Activated CD4-positive, alpha-beta T cell treated with anti-CD3 and anti-CD28 coated beads, Interleukin-2, Interleukin-6, amounts not matched to agents 100 ng/mL and 50 ng/mL, durations not matched to agents 16 hours and 8 hours (primary cell): ENCODE data around the gene TOR3A.
A peak's percentile ranks its signal among the peaks of the same experiment; 100 is the strongest.

Experiments used
- DNase-seq: peaks from one replicate; pipeline ENCODE4 v3.0.0-alpha.2; 2020

TOR3A gene

GRCh38 chr1:179077396-179077795 lies 4.5 kb upstream of the TOR3A start:
- DNase-seq, result no peak

- peak; percentile 72 for DNase-seq
Measured at GRCh38 chr1:179079113-179079761, 2.6 kb upstream of the TOR3A start.

GRCh38 chr1:179080866-179081686 lies 794 bp upstream of the TOR3A start:
- peak; percentile 16 for DNase-seq

- DNase-seq, result peak; percentile 51
Measured at GRCh38 chr1:179082333-179082998, 596 bp downstream of the TOR3A start.

- DNase-seq, result no peak
Measured at GRCh38 chr1:179082999-179083335, 1.1 kb downstream of the TOR3A start.

- DNase-seq, result peak; percentile 13
Measured at GRCh38 chr1:179083533-179083932, 1.7 kb downstream of the TOR3A start.

GRCh38 chr1:179087665-179088064 lies 5.8 kb downstream of the TOR3A start:
- no peak for DNase-seq

- no peak for DNase-seq
Measured at GRCh38 chr1:179089827-179090482, 8.1 kb downstream of the TOR3A start.

- DNase-seq, result no peak
Measured at GRCh38 chr1:179090522-179090921, 8.7 kb downstream of the TOR3A start.

- no peak for DNase-seq
Measured at GRCh38 chr1:179090923-179091322, 9.1 kb downstream of the TOR3A start.

GRCh38 chr1:179091691-179092165 lies 9.9 kb downstream of the TOR3A start:
- no peak for DNase-seq

- DNase-seq, result no peak
Measured at GRCh38 chr1:179092896-179093461, 11.1 kb downstream of the TOR3A start.

GRCh38 chr1:179094818-179095217 lies 12.9 kb downstream of the TOR3A start:
- no peak for DNase-seq

- no peak for DNase-seq
Measured at GRCh38 chr1:179095377-179095776, 13.5 kb downstream of the TOR3A start.

GRCh38 chr1:179095924-179096323 lies 14.1 kb downstream of the TOR3A start:
- no peak for DNase-seq

GRCh38 chr1:179099891-179100290 lies 18.0 kb downstream of the TOR3A start:
- no peak for DNase-seq

GRCh38 chr1:179101566-179101965 lies 19.7 kb downstream of the TOR3A start:
- DNase-seq, result no peak

GRCh38 chr1:179103999-179104398 lies 22.1 kb downstream of the TOR3A start:
- no peak for DNase-seq

- no peak for DNase-seq
Measured at GRCh38 chr1:179104611-179105250, 22.9 kb downstream of the TOR3A start.

- DNase-seq, result no peak
Measured at GRCh38 chr1:179105393-179105792, 23.5 kb downstream of the TOR3A start.

- no peak for DNase-seq
Measured at GRCh38 chr1:179107706-179108629, 26.1 kb downstream of the TOR3A start.
